GM19099 (cell line): Measurements from ENCODE around the gene SERINC5.

Experiments used
- POLR2A ChIP-seq: IDR thresholded peaks from 3 replicates; pipeline ENCODE4 v1.6.1; 2011; ENCODE audit warnings: low read depth; ENCODE audit not compliant: insufficient read length; ENCODE audit errors: extremely low read depth

The SERINC5 gene

DNA sequence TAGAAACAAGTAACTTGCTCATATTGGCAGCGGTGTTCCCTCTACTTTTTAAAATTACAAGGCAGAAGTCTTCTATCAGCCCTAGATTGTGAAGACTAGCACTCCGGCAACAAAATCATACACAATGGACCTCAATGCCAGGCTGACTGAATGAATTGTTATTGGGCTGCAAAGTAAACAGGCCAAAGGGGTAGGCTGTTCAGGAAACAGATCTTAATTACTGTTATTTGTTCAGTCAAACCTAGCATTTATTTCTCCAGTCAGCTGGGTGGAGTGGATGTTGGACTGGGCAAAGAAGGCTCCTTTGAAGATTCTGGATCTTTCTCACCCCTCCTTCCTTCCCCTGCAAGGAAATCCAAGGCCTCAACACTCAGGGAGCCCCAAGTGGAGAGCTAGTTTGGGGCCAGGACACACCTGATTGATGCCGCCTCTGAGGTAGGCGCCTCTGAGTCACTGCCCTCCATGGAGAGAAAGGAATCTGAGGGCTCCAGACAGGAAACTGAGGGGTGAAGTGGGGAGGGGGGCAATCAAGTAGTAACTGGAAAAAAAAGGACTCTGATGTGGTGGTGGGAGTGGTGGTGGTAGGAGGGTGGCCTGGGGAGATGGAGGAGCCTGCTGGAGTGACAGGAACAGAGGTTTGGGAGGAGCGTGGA lies 35.5 kb downstream of the SERINC5 start:
- TF ChIP-seq POLR2A, result no peak

DNA sequence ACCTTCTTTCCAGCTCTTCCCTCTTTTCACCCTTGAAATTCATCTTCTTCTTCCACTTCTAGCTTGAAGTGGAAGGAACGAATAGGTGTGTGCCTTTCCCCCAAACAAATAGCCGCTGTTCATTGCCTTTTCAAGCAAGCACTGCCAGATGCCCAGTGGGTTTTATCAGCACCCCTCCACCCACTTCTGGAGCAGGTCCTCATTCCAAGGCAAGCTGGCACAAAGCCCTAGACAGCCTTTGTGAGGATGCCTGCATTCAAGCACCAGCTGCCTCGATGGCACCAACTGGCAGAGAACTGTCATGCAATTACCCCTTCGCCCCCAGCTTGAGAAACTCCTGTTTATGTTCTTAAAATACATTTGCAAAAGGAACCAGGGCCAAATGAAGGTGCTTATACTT lies 36.5 kb downstream of the SERINC5 start:
- TF ChIP-seq POLR2A, result no peak

DNA sequence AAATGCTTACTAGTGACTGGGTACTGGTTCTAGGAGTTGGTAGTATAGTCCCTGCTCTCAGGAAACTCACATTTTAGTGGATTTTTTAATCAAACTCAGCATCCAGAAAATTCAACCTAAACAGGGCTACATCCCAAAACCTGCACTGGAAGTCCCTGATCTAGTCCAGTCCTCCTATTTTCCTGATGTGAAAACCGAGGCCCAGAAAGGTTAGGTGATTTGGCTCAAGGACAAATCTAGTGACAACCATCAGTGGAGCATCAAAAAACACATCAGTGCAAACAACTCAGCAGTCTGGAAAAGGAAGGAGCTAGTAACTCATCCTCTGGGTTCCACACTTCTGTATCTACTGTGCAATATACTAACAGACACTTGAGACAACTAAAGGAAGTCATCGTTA lies 38.2 kb downstream of the SERINC5 start:
- no peak for TF ChIP-seq POLR2A

DNA sequence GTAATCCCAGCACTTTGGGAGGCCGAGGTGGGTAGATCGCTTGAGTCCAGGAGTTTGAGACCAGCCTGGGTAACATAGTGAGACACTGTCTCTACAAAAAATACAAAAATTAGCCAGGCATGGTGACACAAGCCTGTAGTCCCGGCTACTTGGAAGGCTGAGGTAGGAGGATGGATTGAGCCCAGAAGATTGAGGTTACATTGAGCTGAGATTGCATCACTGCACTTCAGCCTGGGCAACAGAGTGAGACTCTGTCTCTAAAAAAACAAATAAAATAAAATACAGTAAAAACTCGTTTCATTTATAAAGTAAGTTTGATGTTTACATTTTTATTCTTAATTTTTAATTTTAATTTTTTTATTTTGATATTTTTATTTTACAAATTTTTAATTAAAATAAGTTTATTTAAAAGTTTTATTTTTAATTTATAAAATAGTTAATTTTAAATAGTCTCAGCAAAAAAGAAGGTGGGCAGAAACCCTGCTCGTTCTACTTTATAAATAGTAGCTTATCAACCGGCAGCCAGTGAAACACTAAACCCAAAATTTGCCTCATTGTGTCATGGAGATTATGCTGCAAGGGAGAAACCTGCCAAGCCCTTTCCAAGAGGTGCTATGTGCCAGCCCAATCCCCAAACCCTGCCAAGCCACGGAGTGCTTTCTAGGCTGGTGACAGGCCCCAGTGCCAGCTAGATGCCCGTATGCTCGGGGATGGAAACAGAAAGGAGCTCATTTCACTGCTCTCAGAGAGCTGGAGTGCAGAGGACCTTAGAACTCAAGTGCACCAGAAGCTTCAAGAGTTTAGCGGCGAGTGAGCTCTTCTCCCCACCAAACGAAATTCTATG lies 38.9 kb downstream of the SERINC5 start:
- TF ChIP-seq POLR2A, result no peak

DNA sequence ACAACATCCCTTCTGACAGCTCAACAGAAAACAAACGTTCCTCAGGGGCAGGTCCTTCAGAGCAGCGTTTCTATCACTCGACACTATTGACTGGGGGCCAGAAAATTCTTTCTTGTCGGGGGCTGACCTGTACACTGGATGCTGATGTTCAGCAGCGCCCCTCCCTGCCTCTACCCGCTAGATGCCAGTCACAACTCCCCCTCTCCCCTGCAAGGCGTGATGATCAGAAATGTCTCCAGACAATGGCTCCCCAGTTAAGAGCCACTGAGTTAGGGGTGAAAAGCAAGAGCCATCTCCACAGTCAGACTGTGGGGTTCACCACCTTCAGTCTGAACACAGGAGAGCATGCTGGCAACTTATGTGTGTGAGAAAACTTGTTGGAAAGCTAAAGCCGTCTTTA lies 39.8 kb downstream of the SERINC5 start:
- TF ChIP-seq POLR2A, result no peak

DNA sequence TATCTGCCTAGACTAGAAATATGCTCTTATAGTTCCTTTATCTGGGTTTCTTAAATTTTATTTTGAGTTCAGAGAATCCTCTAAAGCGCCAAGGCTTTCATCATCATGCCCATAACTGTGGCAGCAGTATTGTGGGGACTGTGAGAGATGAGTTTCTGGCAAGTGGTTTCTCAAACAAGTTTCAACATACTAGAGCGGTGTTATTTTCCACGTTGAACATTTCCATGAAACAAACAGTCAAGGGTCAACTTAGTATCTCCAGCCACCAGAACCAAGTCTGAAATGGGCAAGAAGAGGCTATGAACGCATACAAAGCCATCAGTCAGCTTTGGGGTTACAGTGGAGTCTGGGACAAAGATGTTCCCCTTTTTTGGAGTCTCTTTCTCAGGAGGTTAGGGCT lies 40.3 kb downstream of the SERINC5 start:
- TF ChIP-seq POLR2A, result no peak

DNA sequence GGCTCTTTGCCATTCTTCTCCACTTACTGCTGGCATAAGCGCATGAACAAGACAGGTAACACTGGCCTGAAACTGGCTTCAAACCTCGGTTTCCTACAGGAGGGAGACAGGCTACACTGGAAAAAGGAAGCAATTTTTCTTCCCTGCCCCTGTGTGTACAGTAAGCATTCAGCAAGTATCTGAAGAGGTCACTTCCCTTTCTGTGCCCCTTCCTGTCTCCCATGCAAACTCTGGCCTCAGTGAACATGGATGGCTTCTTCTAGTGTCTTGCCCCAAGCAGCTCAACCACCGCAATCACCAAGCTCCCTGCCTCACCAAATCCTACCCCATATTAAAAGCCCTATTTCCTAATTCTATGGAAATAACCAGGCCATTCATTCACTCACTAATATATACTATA lies 42.4 kb downstream of the SERINC5 start:
- no peak for TF ChIP-seq POLR2A

DNA sequence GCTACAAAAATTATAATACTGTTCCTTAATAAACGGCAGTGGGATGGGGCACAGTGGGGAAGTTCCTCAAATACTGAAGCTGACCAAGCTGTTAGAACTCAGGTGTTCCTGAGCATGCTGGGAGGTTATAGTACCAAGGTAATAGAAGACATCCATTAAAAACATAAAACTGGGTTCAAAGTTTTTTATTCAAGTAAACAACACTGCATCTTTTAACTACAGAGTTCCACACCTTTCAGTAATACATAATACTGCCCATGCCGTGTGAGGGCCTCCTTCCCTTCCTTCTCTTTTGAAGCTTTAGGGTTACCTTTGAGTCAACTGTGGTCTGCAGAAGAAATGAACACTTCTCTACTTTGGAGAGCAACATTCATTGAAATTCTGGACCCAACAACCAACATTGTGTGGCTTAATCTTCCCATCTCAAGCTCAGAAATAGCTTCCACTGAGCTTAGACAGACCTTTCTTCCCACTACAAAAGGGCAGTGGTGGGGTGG lies 43.6 kb downstream of the SERINC5 start:
- no peak for TF ChIP-seq POLR2A

DNA sequence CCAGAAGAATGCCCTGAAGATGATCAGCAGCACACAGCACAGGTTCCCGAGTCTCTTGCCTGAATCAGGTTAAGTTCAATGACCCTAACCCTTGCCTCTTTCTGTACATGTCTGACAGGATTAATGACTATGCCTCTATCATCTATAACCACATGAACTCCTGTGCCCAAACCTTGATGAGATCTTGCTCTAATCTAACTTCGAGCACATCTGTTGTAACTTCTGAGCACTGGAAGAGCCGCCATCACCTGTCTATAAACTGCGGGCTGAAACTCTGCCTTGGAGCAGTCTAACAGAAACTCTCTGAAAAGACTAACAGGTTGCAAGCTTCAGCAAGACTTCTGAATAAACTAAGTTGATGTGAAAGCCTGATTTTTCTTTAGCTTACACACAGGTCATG lies 44.5 kb downstream of the SERINC5 start:
- TF ChIP-seq POLR2A, result no peak

DNA sequence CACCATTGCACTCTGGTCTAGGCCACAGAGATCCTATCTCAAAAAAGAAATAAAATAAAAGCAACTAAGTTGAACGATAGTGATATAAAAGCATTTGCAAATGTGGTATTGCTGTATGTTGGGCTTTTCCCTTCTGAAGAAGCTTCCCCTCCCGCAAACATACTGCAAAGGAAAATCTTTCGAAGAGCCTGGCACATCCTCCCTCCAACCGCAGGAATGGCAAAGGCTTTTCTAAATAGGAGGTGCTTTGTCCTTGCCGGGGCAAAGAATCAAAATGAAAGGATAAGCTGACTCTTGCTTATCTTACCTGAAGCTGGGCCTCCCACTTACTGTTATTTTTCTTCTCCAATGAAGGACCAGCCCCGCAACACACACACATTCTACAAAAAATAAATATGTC lies 45.8 kb downstream of the SERINC5 start:
- no peak for TF ChIP-seq POLR2A

DNA sequence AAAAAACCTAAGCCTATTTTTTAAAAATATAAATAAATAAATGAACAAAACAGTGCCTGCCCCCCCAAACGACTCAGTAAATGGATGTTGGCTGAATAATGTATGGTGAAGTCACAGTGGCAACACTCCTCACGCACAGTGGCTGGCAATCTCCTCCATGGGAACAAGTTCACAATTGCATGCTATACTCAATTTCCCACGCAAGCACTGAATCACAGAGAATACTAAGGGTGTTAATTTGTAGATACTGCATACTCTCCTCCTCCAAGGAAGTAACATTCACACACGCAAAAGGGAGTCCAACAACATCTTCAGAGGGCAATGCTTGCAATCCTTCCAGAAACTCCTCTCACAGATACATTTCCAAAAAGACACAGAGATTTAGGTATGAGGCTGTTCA lies 47.5 kb downstream of the SERINC5 start:
- no peak for TF ChIP-seq POLR2A

DNA sequence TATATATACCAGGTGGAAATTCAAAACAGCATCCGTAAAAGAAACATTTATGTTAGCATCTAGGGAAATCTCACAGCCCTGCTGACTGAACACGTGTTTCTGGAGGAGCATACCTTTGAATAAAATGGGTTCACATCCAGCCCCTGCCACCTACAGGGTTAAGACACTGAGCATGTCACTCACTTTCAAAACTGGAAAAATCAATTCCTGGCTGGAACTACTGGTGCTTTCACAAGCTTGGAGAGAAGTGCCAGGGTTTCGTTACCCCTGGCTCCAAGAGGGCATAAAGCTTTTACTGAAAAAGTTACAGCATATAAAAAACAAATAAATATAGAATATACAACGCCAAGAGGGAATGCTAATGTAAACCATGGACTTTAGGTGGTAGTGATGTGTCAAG lies 48.0 kb downstream of the SERINC5 start:
- no peak for TF ChIP-seq POLR2A

DNA sequence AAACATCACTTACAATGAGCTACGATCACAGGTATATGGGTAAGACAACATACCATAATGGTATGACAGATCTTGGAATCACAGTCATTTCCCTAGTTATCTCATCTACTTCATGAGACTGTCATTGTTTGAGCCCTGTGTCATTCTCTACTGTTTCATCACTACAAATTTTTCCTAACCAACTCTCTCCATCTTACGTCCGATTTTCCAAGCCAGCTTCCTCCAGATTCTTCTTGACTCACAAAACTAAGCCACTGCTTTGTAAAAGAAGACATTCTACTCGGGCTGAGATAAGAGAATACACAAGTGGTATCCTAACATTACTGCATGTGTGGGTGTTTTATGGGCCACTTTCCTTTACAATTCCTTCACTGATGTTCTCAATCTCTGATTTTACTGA lies 49.6 kb downstream of the SERINC5 start:
- TF ChIP-seq POLR2A, result no peak

DNA sequence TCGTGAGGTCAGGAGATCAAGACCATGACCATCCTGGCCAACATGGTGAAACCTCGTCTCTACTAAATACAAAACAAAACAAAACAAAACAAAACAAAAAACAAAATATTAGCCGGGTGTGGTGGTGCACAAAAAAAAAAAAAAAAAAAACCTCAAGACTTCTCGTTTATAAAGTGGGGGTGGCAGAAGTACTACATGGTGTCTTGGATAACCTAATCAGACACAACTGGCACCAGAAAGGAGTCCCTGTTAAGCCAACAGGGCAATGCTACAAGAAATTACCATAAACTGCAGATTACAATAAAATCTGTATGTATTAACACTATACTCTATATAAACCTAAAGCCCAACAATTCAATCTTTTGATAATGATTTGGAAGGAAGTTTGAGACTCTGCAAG lies 50.0 kb downstream of the SERINC5 start:
- TF ChIP-seq POLR2A, result no peak

DNA sequence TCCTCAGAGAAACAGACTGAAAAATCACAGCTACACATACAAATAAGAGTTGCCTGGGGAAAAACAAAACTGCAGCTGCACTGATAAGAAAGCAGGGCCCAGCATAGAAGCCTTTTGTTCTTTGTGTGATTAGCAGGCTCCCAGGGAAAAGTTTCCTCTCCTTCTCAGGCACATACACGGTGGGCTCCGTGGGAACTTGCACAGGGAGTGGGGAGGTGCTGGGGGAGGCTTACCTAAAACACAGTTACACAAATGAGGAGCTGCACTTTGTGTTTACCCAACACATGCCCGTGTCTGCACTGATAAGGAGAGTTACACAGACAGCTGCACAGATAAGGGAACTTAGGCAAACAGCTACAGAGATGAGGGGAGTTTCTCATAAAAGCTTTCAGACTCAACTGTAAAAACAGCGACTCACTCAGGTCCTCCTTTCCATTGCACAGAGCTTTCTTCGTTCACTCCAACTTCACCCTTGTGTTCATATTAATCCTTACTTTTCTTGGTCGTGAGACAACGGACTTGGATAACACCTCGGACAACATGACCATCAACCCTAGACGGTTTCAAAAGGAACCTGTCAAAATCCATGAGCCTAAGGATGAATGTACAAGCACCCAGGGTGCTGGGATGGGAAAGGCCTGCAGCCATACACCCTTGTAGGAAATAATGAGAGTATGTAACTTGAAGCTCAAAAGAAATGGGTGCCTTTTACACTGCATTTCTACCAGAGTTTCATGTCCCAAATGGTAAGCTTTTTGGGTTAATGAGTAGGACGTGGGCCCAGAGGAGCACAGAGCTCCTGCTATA lies 50.8 kb downstream of the SERINC5 start:
- no peak for TF ChIP-seq POLR2A

DNA sequence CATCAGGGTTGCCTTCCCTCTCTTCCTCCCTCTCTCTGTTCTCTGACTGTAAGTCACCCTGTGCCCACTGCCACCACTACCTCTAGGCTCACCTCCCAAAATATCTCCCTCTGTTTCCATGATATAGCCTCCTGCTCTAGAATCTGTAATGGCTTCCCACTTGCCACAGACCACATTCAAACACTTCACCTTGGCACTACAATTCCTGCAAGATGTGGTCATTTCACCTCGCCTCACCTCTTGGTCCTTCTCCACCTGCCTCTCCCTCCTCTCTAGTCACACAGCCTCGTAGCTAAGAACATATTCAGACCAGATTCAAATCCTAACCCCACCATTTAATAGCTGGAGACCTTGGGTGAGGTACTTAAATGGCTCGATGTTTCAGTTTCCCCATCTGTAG lies 56.9 kb downstream of the SERINC5 start:
- no peak for TF ChIP-seq POLR2A

DNA sequence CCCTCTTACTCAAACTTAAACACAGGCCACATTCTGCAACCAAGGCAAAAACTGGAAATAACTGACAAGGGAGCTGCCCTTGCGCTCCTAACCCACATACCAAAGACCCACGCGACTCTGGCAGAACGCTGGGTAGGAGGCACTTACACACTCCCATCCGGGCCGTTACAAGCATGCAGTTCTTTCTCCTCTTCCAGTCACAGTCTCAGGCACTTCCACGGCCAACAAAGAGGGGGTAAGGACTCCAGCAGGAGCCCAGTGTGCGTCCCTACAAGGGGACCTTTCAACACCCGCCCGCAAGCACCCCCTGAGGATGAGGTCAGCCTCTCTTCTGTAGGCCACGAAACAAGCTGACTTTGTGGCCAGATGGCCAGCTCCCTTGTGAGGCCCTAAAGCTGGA lies 57.4 kb downstream of the SERINC5 start:
- no peak for TF ChIP-seq POLR2A
